Measurements from ENCODE around the gene PRM2.
A peak's percentile ranks its signal among the peaks of the same experiment; 100 is the strongest.

The PRM2 gene

GRCh38 chr16:11255737-11256660 lies 20.3 kb downstream of the PRM2 start, which contains the start of gene SOCS1 (continued):
- peak; percentile 54; the same call in 1 of the 2 replicates for TF ChIP-seq ZNF394 (tag by site-specific recombination; IDR thresholded peaks at IDR 0.05; ENCODE audit: borderline replicate concordance)
- peak; percentile 54 for TF ChIP-seq ZNF692 (tag by site-specific recombination; IDR thresholded peaks at IDR 0.05)
- peak; percentile 80 for TF ChIP-seq ZBTB8A (tag by site-specific recombination; IDR thresholded peaks at IDR 0.05)
- no peak for TF ChIP-seq ZNF354C (tag by site-specific recombination; IDR thresholded peaks at IDR 0.05; ENCODE audit: borderline replicate concordance, low read depth)
- TF ChIP-seq ZNF843 (tag by site-specific recombination; IDR thresholded peaks at IDR 0.05) = peak; percentile 64; the same call in 1 of the 2 replicates
- TF ChIP-seq ZNF792 (tag by site-specific recombination; IDR thresholded peaks at IDR 0.05) = no peak
- no peak for TF ChIP-seq ZNF112 (tag by site-specific recombination; IDR thresholded peaks at IDR 0.05)
- peak; percentile 41; the same call in 1 of the 2 replicates for TF ChIP-seq ZSCAN16 (tag by site-specific recombination; IDR thresholded peaks at IDR 0.05)
- 0 out of 2 replicates have a peak, but pooled peaks have one; percentile 40 for TF ChIP-seq ZSCAN23 (tag by site-specific recombination; IDR thresholded peaks at IDR 0.05)
- TF ChIP-seq SP2 (tag by site-specific recombination; IDR thresholded peaks at IDR 0.05) = peak; percentile 76

GRCh38 chr16:11254913-11255736 lies 21.2 kb downstream of the PRM2 start:
- ChIA-PET CTCF (interaction anchor here (0.5 to 6.8 kb wide), 30 partner anchors 9 to 1215 kb away, joined by 3 to 58 read pairs (median 4); partner anchors contain the start of gene CLEC16A), POLR2A (interaction anchor here (0.5 to 2.5 kb wide), 54 partner anchors 11 to 584 kb away, joined by 3 to 19 read pairs (median 4); partner anchors contain the start of genes CLEC16A, DEXI, PRM2 and PRM3)
- no peaks in the 10 kb centered on the region for H3K9me3 ChIP-seq (ENCODE audit: control insufficient read depth, insufficient read depth, low read depth, low read length)
- H3K27ac ChIP-seq (ENCODE audit: extremely low read depth, low read depth, low read length) = no peak overlapping the region
- H3K36me3 ChIP-seq (ENCODE audit: control insufficient read depth in 2 of 2, insufficient read depth in 1 of 2, low read length in 2 of 2) = no peaks in the 10 kb centered on the region
- H3K4me3 ChIP-seq (ENCODE audit: low read depth, low read length) = peak overlapping the region; percentile 54
- peaks cover 5% of the 10 kb centered on the region; the same call in 1 of the 2 replicates for H3K4me1 ChIP-seq (ENCODE audit: control insufficient read depth, insufficient read depth, low read length)
- TF ChIP-seq PATZ1 (tag by site-specific recombination; IDR thresholded peaks at IDR 0.05) = peak; percentile 70
- 0 out of 2 replicates have a peak, but pooled peaks have one; percentile 43 for TF ChIP-seq KLF17 (tag by site-specific recombination; IDR thresholded peaks at IDR 0.05)
- TF ChIP-seq KLF16 (tag by site-specific recombination; IDR thresholded peaks at IDR 0.05) = 0 out of 2 replicates have a peak, but pooled peaks have one; percentile 44
- TF ChIP-seq ZNF624 (tag by site-specific recombination; IDR thresholded peaks at IDR 0.05) = no peak
- TF ChIP-seq ZNF292 (tag by site-specific recombination; IDR thresholded peaks at IDR 0.05; ENCODE audit: borderline replicate concordance, low read depth) = no peak
- 0 out of 2 replicates have a peak, but pooled peaks have one; percentile 22 for TF ChIP-seq ZSCAN30 (tag by site-specific recombination; IDR thresholded peaks at IDR 0.05)
- peak; percentile 83 for TF ChIP-seq ZEB2 (tag by site-specific recombination; IDR thresholded peaks at IDR 0.05)
- no peak for TF ChIP-seq ZNF37A (tag by site-specific recombination; IDR thresholded peaks at IDR 0.05)
- peak; percentile 88 for TF ChIP-seq CTCF (tag by site-specific recombination; IDR thresholded peaks at IDR 0.05)
- TF ChIP-seq ZBTB8A (tag by site-specific recombination; IDR thresholded peaks at IDR 0.05) = peak; percentile 53
- peak; percentile 76; the same call in 1 of the 2 replicates for TF ChIP-seq ZNF341 (tag by site-specific recombination; IDR thresholded peaks at IDR 0.05; ENCODE audit: low read depth)
- peak; percentile 15; the same call in 1 of the 2 replicates for TF ChIP-seq ZFHX2 (tag by site-specific recombination; conservative IDR thresholded peaks at IDR 0.05)
- 0 out of 2 replicates have a peak, but pooled peaks have one; percentile 51 for TF ChIP-seq BCL11B (tag by site-specific recombination; IDR thresholded peaks at IDR 0.05; ENCODE audit: low read depth)
- TF ChIP-seq KLF9 (tag by site-specific recombination; IDR thresholded peaks at IDR 0.05; ENCODE audit: low read depth) = peak; percentile 77
- TF ChIP-seq ZNF513 (tag by site-specific recombination; IDR thresholded peaks at IDR 0.05) = peak; percentile 63
- 0 out of 2 replicates have a peak, but pooled peaks have one; percentile 24 for TF ChIP-seq SP7 (tag by site-specific recombination; IDR thresholded peaks at IDR 0.05)

Measured in HEK293 (cell line).